ENCODE measurements around the gene DAZL.
"Not testable (repeated sequence)": the region's sequence is repeated elsewhere in the genome, so short reads cannot be mapped to it uniquely, and the experiment has no call there.

DAZL gene, protein sequence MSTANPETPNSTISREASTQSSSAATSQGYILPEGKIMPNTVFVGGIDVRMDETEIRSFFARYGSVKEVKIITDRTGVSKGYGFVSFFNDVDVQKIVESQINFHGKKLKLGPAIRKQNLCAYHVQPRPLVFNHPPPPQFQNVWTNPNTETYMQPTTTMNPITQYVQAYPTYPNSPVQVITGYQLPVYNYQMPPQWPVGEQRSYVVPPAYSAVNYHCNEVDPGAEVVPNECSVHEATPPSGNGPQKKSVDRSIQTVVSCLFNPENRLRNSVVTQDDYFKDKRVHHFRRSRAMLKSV

DNA sequence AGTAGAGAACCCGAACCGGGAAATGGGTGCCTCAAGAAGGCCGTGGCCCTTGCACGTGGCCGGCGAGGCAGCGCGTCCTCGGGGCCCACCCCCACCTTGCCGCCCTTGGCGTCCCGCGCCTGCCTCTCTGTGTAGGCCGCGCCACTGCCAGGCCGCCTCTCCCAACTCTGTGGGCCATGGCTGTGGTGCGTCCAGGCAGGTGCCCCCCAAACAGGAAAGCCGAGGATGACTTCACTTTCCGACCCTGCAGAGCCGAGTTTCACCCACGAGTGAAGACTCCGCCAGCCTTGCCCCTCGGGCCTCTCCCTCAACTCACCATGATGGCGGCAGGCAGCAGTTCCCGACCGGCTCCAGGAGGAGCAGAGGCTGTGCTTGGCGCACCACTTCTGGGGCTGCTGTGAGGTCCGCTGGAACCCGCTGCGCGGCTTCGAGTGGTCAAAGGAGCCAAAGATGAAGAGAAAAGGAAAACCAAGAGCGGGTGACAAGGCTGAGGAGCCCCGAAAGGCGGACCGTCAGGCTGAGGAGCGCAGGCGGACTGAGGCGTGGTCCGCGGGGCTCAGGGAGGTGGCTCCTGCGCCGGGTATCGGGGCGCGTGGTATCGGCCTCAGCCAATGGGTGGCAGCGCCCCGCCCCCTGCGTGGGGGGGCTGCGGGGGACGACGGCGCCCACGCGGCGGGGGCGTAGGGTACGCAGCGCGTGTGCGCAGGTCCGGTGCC lies at the start of gene DAZL:
DAZL (minus strand) TSS at position 537 of the 716 bp plus-strand sequence; CDS start at position 319, 218 bp downstream.
- DNase-seq, result no peak

DNA sequence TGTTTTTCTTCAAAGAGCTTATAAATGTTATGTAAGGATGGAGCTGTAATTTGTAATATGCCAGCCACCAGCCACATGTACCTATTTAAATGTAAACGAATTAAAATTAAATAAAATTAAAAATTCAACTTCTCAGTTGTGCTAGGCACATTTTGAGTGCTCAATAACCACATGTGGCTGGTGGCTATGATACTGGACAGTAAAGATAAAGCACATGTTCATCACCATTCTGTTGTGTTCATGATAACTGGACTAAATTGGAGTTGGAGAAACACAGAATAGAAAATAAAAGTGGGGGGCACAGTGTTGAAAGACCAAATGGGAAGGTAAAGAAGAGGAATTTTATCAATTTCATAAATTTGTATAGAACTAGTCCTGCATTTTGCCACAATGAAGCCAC lies 49.8 kb upstream of the DAZL start:
- ATAC-seq (no peak), DNase-seq (no peak)

More for the DNA sequence above, at the start of gene DAZL:
- ATAC-seq, result no peak

DNA sequence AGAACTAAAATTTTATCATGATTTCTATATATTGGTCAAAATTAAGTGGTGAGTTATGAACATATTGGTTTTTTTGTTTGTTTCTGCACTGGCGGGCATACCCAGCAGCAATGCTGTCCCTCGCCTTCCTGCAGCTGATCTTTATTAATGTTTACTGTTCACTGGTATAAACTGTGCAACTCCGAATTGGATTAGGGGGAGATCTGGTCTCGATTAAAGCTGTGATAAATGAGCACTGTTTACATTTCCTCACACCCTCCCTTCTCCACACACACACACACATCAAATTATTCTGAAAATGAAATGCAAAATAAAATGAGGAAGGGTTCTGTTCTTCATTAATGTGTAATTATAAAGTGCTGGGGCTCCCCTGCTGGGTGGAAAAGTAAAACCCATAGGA lies 48.5 kb upstream of the DAZL start:
- DNase-seq, result no peak

DNA sequence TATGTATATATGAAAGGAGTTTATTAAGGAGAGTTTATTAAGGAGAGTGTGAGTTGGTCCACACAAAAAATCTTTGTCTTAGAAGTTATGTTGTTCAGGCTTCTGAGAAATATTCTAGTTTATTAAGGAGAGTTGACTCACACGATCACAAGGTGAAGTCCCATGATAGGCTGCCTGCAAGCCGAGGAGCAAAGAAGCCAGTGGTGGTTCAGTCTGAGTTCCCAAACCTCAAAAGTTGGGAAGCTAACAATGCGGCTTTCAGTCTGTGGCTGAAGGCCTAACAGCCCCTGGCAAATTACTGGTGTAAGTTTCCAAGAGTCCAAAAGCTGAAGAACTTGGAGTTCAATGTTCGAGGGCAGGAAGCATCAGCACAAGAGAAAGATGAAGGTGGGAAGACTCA lies 42.4 kb upstream of the DAZL start:
- DNase-seq, result no peak
- no peak for ATAC-seq

More for the DNA sequence above, 48.5 kb upstream of the DAZL start:
- no peak for ATAC-seq

DNA sequence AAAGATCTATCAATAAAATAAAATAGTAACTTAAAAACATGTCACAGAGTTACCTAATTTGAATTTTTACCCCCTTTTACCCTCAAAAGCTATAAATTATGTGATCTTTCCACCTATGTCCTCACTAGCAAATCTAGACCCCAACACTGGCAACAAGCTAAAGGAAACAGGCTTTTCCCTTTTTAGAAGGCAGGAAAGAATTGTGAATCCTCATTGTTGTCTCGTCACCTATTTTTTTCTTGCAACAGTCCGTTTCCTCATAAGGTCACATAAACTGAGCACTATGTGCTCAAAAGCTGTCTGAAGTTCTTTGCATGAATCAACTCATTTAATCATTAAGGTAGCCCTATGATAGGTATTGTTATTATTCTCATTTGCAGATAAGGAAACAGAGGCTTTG lies 34.6 kb upstream of the DAZL start:
- DNase-seq (no peak), ATAC-seq (no peak)

DNA sequence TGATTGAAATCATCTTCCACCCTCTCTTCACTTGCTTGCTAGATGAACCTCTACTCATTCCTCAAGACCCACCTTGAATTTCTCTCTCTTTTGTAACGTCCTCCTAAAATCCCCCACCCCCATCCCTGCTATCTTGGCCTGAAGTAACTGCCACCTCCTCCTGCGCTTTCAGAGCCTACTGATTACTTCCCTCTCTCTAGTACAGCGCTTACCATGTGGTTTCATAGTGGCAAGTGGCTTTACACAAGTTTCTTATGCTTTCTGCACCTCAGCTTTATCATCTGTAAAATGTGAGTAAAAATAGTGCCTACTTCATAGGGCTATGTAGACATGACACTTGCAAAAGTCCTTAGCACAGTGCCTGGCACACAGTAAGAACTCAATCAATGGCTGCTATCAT lies 28.7 kb upstream of the DAZL start:
- ATAC-seq, result no peak

DNA sequence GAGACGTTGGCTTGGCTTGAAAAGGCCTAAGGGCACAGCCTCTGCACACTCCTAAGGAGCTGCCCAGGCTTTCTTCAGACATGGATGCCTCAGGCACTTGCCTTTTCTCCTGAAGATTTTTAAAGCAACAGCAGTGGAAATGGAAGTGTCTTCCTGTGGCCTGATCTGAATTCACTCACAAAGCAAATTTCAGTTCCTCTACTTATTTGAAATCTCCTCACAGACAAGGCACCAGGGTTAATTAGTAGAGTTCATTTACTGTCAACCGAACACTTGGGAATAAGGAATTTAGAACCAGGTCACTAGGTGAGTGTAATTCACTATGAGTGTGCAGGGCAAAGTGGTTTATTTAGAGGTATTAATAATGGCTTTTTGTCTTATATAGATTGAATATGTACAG lies 27.2 kb upstream of the DAZL start:
- no peak for DNase-seq
- no peak for ATAC-seq

More for the DNA sequence above, 28.7 kb upstream of the DAZL start:
- DNase-seq, result no peak

DNA sequence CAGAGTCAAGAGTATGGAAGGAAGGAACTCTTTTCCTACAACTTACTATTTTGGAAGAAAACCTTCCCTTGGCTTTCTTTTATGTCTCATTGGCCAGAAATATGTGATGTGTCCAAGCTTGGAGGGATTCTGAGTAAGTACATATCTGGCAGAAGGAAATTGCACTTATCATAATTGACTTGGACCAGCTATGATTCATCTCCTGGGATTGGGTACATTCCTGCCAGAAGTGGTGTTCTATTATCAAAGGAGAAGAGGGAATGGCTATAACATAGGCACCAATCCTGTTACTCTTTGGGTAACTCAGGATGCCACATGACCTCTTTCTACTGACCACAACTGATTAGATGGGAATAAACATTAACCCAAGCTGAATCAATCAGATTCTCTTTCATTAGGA lies 13.5 kb upstream of the DAZL start:
- ATAC-seq, result no peak
- no peak for DNase-seq

DNA sequence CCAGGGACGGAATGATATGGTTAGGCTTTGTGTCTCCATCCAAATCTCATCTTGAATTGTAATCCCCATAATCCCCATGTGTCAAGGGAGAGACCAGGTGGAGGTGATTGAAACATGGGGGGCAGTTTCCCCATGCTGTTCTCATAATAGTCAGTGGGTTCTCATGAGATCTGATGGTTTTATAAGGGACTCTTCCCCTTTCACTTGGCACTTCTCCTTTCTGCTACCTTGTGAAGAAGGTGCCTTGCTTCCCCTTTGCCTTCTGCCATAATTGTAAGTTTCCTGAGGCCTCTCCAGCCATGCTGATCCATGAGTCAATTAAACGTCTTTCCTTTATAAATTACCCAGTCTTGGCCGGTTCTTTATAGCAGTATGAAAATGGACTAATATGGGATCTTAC lies 11.9 kb upstream of the DAZL start:
- not testable (repeated sequence) for ATAC-seq, DNase-seq

DNA sequence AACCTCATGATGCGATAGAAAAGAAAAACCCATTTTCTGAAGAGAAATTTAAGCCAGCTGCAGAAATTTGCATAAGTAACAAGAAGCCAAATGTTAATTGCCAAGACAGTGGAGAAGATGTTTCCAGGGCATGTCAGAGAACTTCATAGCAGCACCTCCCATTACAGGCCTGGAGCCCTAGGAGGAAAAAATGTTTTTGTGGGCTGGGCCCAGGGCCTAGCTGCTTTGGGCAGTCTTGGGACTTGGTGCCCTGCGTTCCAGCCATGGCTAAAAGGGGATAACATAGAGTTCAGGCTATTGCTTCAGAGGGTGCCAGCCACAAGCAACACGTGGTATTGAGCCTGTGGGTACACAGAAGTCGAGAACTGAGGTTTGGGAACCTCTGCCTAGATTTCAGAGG lies 10.9 kb upstream of the DAZL start:
- ATAC-seq (no peak), DNase-seq (no peak)

DNA sequence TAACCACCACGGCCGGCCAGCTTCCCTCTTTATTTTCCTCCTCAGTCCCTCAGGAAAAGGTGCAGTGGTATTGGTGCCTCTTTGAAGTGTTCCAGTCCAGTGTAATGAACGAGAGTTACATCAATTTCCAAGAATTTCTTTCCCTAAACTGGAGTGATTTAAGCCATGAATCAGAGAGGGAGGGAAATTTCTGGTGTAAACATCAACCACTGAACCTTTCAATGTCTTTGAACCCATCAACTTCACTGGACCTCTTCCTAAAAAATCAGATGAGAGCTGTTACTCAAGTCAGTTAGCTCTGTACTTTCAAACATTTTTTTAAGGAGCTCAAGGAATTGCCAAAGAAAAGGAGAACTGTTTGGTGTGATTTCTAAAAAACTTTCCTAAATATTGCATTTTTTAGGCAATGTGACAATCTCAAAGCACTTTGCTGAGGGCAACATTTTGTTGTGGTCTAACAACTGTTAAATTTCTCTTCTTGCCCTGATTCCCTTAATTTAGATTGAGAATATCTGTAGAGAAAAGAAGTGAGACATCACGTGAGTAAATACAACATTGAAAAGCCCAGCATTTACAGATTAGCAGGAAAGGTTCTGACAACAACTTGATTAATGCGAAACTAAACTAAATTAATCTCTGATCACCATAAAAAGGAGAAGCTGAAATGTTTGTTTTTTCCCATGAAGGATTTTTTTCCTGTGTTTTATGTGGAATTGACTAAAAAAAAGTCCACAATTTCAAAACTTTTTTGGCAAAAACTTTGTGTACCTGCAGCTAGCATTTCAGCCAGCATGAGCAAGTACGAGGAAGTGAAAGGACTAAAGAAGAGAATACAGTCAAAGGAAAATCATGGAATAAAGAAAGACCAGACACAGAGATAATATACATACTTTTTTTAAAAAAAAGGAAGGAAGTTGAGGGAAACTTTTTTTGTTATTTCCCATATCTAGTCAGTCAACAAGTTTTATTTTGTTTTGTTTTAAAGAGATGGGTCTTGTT lies 9.1 kb upstream of the DAZL start:
- no peak for ATAC-seq
- DNase-seq, result no peak

DNA sequence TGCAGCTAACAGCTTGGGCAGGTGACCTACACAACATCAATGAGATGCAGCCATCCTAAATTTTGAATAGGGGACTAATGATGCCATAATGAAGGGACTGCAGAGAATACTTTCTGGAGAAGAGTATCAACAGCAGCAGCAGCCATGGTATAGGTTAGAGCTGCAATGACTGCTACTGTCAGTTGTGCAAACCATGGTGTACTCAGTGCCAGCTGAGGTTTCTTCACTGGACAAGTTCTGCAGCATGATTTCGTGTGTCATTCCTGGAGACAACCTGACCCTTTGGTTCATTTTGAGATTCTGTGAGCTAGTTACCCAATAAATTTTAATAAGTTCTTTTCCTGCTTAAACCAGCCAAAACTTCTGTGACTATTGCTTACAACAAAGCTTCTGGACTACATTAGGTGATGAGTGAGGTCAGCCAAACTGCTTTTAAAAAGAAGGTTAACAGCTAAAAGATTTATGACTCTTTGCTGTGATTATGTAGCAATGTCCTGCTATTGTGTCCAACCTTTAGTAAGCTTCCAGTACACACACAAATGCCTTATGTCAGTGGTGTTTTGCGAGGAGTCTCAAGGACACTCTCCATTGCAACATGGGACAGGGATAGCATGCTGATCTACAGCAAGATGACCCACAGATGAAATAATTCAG lies 4.8 kb upstream of the DAZL start:
- no peak for DNase-seq
- no peak for ATAC-seq

DNA sequence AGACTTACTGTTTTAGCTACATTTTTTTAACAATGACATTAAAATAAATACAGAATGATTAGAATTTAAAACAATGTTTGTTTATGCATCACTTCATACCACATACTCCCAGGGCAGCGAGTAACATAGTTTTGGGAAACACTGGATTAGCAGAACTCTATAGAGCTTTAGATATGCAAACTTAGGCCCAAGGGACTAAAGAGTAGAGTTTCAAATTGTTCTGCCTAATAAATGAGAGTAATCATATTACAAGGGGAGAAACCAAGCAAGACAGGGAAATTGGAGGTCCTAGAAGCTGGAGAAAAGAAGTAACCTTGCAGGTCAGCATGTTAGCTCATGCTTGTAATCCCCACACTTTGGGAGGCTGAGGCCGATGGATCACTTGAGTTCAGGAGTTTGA lies 3.6 kb upstream of the DAZL start:
- ATAC-seq (no peak), DNase-seq (no peak)

DNA sequence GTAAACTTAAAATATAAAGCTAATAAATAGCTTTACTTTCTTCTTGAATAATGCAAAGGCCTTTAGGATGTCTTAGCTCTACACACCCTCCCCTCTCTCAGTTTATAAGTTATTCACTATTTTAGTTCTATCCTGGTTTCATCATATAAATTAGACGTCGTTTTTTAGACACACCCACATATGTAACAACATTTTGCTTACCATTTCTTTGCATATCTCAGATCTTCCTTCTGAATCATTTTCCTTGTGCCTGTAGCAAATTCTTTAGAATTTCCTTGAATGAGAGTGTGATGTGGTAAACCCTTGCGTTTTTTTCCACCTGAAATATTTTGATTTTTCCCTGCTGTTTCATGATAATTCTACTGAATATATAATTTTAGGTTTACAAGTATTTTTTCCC lies 2.5 kb upstream of the DAZL start:
- ATAC-seq (no peak), DNase-seq (no peak)

DNA sequence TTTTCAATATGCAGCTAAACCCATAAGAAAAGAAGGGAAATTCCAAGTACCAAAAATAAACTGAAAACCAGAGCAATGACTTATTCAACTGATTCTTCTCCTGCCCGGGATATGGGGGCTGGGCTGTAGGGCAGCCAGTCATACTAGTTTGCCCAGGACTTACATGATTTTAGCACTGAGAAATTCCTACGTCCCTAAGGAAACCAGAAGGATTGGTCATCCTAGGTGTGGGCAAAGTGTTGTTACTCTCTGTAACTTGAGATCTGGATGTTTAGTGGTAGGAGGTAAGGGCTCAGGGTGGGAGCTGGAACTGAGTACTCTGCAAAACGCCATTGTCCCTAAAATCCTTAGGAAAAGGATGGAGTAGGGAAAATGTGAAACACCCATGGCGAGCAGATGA lies 1.2 kb upstream of the DAZL start:
- ATAC-seq, result no peak
- no peak for DNase-seq

DNA sequence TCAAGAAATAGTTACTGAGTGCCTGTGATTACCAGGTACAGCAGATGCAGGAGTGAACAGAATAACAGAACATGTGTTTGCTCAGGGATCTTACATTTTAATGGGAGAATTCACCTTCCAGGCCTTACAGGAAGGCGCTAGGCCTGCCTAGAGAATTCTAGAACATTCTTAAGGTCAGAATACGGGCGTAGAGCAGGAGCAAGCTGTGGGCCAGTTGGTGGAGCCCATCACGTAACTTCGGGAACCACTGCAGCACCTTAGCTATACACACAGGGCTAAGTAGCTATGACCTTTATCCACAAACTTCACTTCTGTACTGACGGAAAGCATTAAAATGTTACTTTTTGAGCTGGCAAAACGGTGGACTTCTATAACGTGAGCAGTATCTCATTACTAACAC lies 743 bp upstream of the DAZL start:
- DNase-seq, result no peak
- ATAC-seq, result no peak

DNA sequence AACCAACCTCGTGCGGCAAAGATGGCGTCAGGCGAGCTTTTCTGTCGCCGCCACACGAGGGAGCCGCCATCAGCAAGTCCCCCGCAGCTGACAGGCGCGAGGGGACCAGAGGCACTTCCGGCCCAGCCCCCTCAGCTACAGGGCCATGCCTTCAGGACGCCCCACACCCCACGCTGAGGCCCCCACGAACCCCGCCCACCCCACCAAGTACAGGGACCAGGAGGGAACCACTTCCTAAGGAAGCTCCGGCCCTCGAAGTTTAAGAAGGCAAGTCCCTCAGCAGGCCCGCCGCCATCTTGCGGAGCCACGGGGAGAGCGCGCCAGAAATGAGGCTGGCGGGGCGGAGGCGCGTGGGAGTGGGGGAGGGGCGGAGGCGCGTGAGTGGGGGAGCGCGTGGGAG lies 790 bp downstream of the DAZL start:
- DNase-seq (no peak), ATAC-seq (no peak)

DNA sequence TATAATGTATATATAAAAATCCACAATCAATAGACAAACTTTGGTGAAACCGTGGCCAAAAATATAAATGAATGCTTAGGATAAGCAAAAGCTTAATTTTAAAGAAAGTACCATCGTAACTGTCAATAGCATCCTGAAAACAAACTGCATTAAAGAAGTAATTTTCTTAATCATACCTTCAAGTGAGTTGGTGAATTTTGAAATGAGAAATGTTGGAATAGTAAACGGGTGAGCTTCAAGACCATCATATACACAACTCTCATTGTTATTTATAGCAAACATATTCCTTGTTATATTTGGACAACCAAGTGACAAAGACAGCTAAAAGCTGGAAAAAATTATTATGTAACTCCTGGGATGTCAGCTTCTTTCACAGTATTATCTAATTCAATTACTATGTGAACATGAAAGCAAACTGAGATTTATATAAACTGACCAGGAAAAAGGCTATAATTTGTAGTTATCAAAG lies 3.7 kb downstream of the DAZL start:
- no peak for DNase-seq

DNA sequence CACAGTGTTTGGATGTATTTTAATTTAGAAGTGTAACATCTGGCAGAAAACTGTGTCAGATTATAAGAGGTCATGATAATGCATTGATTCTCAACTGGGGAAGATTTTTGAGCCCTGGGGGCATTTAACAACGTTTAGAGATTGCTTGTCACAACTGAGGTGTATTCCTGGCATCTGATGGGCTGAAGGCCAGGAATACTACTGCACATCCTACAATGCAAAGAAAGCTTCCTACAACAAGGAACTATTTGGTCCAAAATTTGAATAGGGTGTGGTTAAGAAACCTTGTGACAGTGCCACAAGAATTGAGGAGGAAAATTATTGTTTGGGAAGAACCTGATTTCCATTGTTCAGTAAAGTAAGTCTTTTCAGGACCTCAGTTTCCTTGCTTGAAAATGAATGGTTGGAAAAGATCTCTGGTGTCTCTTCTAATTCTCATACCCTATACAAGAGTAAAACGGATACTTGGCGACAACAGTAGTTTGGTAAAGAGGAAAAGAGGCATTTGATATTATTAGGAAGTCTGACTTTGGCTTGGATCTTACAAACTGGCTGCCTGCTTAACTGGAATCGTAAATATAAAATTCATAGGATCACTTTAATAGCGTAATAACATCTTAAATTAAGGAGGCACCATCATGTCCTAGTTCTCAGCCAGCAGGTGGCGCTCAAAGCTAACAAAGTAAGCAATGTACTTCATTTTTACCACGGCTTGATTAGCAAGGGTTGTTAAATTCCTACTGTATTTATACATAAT lies 4.3 kb downstream of the DAZL start:
- peak; percentile 85 for DNase-seq
- ATAC-seq, result no peak

More for the DNA sequence above, 3.7 kb downstream of the DAZL start:
- no peak for ATAC-seq

DNA sequence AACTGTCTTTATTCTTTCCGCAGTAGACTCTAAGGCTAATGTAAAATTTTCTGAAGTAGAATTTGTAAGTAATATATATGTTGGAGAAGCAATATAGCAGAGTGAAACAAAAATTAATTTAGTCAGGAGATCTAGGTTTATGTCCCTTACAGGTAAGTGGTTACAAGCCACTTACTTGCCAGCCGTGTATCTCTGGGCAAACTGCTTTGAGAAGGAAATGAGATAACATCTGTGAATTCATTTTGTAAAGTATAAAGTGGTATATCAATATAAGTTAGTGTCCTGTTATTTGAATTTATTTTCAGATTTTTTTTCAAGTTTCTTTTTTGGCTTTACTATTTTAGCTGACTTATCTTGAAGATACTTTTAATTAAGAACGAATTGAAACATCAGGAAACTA lies 5.5 kb downstream of the DAZL start:
- ATAC-seq (no peak), DNase-seq (no peak)

DNA sequence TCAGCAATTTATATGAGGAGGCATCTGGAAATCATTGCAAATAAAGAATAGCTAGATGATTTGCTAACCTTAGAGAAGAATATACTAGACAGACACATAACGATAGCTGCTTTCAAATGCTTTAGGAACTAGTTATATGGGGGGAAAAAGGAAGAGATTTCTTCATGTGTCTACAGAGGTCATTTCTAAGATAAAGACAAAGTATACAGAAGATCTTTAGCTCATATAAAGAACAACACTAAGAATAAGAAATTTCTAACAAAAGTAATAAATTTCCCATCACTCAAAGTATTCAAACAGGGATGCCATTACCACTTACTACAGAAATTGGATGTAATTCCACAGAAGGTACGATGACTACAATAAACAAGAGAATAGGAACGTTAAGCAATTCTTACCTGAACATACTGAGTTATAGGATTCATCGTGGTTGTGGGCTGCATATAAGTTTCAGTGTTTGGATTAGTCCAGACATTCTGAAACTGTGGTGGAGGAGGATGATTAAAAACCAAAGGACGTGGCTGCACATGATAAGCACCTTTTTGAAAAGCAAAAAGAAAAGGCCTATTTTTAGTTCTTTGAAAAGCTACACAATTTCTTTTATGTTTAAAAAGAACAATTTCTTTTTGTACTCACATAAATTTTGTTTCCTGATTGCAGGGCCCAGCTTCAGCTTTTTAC lies 8.7 kb downstream of the DAZL start:
- ATAC-seq, result peak; percentile 92
- DNase-seq, result peak; percentile 23

Measured in stimulated activated naive CD8-positive, alpha-beta T cell treated with anti-CD3 and anti-CD28 coated beads, Interleukin-15, Interleukin-2, amounts not matched to agents 100 U/mL and 50 U/mL, for 24 hours (primary cell).